Activated CD4-positive, alpha-beta T cell treated with anti-CD3 and anti-CD28 coated beads for 36 hours (primary cell): ENCODE measurements around the gene TAF4B. TPM values are rescaled to one million over a fixed set of nuclear protein-coding genes. Genes with fewer than 3 reads are reported as not detected.
A peak's percentile ranks its signal among the peaks of the same experiment; 100 is the strongest.

ENCODE experiments used
- ATAC-seq: fragments of 200-7000 bp; cut with Tn5 transposase; one replicate; pipeline ENCODE4 v1.10.0; 2021; ENCODE audit warnings: mild to moderate bottlenecking, moderate library complexity
- CTCF ChIA-PET: fragments of 350-600 bp; sonication (Branson Sonifier 250); formaldehyde crosslinking; loops from one replicate; lab custom pipeline; 2021; ENCODE audit warnings: antibody characterized with exemption; lab: Charles Lee
- POLR2A ChIA-PET: fragments of 350-600 bp; sonication (Branson Sonifier 250); formaldehyde crosslinking; loops from one replicate; lab custom pipeline; 2021; ENCODE audit warnings: antibody characterized with exemption, inconsistent platforms; lab: Charles Lee
- DNase-seq: peaks from one replicate; pipeline ENCODE4 v3.0.0-alpha.2; 2020
- H3K27ac Mint-ChIP-seq: one replicate; pipeline ENCODE4 v1.8.0; 2021; ENCODE audit warnings: mixed read lengths
- H3K27me3 Mint-ChIP-seq: one replicate; pipeline ENCODE4 v1.8.0; 2021; ENCODE audit warnings: mixed read lengths
- H3K36me3 Mint-ChIP-seq: one replicate; pipeline ENCODE4 v1.8.0; 2021; ENCODE audit warnings: low read depth, mixed read lengths
- H3K4me1 Mint-ChIP-seq: one replicate; pipeline ENCODE4 v1.8.0; 2021; ENCODE audit warnings: mixed read lengths
- H3K4me3 Mint-ChIP-seq: one replicate; pipeline ENCODE4 v1.8.0; 2021; ENCODE audit warnings: mild to moderate bottlenecking, moderate library complexity, mixed read lengths
- H3K9me3 Mint-ChIP-seq: one replicate; pipeline ENCODE4 v1.8.0; 2021; ENCODE audit warnings: low read depth, mixed read lengths
- intact Hi-C, 2 experiments: fragments of 100-400 bp; cut with DNase I in 1 of 2; cut with micrococcal nuclease in 1 of 2; formaldehyde crosslinking; loops; one replicate each; pipeline versions ENCODE4 v1.14.2 to v1.15.1; 2022 to 2024; cut with DNase I, micrococcal nuclease
- total RNA-seq, 2 experiments: library from RNA; stranded (reverse); gene quantifications; one replicate each; pipeline ENCODE4 v1.2.3, GENCODE V29; 2021

Gene TAF4B
- total RNA-seq, 2 experiments from 2014 or later, result 18.7 to 24.0 TPM

GRCh38 chr18:26307161-26307773 is 81.0 kb downstream of the TAF4B start:
- CTCF ChIA-PET, result interaction anchor here (0.7 to 1.4 kb wide), 6 partner anchors 9 to 132 kb away, joined by 3 to 5 read pairs (median 4); no protein-coding TSS in a partner anchor
- H3K9me3 Mint-ChIP-seq, result peaks cover 2% of the 10 kb centered on the region
- H3K4me3 Mint-ChIP-seq, result no peak overlapping the region

GRCh38 chr18:26309281-26309680 is 83.0 kb downstream of the TAF4B start:
- ATAC-seq, result no peak
- Mint-ChIP-seq H3K27me3 (no peaks in the 10 kb centered on the region), H3K4me1 (no peaks in the 10 kb centered on the region), H3K9me3 (no peaks in the 10 kb centered on the region), H3K36me3 (peaks cover 9% of the 10 kb centered on the region), H3K27ac (no peak overlapping the region), H3K4me3 (no peak overlapping the region)
- CTCF ChIA-PET, result interaction anchor here (1.5 kb wide), 1 partner anchor 13 kb away, joined by 5 read pairs; no protein-coding TSS in a partner anchor
- POLR2A ChIA-PET, result interaction anchor here (0.6 kb wide), 1 partner anchor 149 kb away, joined by 9 read pairs; no protein-coding TSS in a partner anchor
- no peak for DNase-seq
- intact Hi-C loops, result no loop called here

More at GRCh38 chr18:26307161-26307773, 81.0 kb downstream of the TAF4B start:
- DNase-seq (peak; percentile 10), ATAC-seq (peak; percentile 58)
- no peaks in the 10 kb centered on the region for H3K27me3 Mint-ChIP-seq
- no peaks in the 10 kb centered on the region for H3K4me1 Mint-ChIP-seq
- intact Hi-C loops, result loop anchor here in 1 of 2 experiments (1.0 kb wide), 1 partner anchor 342 kb away; no protein-coding TSS in a partner anchor
- POLR2A ChIA-PET, result no interaction called here
- H3K27ac Mint-ChIP-seq, result no peak overlapping the region
- H3K36me3 Mint-ChIP-seq, result peaks cover 12% of the 10 kb centered on the region

- H3K9me3 Mint-ChIP-seq, result no peaks in the 10 kb centered on the region
- CTCF ChIA-PET, result no interaction called here
- peaks cover 12% of the 10 kb centered on the region for H3K36me3 Mint-ChIP-seq
- H3K27ac Mint-ChIP-seq, result no peak overlapping the region
- intact Hi-C loops, result no loop called here
- DNase-seq (no peak), ATAC-seq (no peak)
- POLR2A ChIA-PET, result no interaction called here
- H3K4me3 Mint-ChIP-seq, result no peak overlapping the region
- H3K27me3 Mint-ChIP-seq, result no peaks in the 10 kb centered on the region
- no peaks in the 10 kb centered on the region for H3K4me1 Mint-ChIP-seq
Observed at GRCh38 chr18:26312199-26312598, 86.0 kb downstream of the TAF4B start.

GRCh38 chr18:26317398-26317797 is 91.2 kb downstream of the TAF4B start:
- CTCF ChIA-PET, result no interaction called here
- intact Hi-C loops, result no loop called here
- POLR2A ChIA-PET, result no interaction called here
- ATAC-seq (no peak), DNase-seq (no peak)
- Mint-ChIP-seq H3K9me3 (no peaks in the 10 kb centered on the region), H3K27me3 (no peaks in the 10 kb centered on the region), H3K4me1 (no peaks in the 10 kb centered on the region), H3K27ac (no peak overlapping the region), H3K36me3 (peaks cover 25% of the 10 kb centered on the region), H3K4me3 (no peak overlapping the region)

GRCh38 chr18:26320686-26321085 is 94.4 kb downstream of the TAF4B start:
- Mint-ChIP-seq H3K36me3 (peaks cover 39% of the 10 kb centered on the region), H3K9me3 (no peaks in the 10 kb centered on the region), H3K27ac (no peak overlapping the region), H3K27me3 (no peaks in the 10 kb centered on the region), H3K4me1 (peaks cover 6% of the 10 kb centered on the region), H3K4me3 (no peak overlapping the region)
- DNase-seq (no peak), ATAC-seq (no peak)
- POLR2A ChIA-PET, result no interaction called here
- intact Hi-C loops, result no loop called here
- CTCF ChIA-PET, result no interaction called here

GRCh38 chr18:26322890-26323653 is 96.8 kb downstream of the TAF4B start:
- CTCF ChIA-PET, result interaction anchor here (2.0 kb wide), 1 partner anchor 14 kb away, joined by 5 read pairs; no protein-coding TSS in a partner anchor
- Mint-ChIP-seq H3K27me3 (no peaks in the 10 kb centered on the region), H3K27ac (no peak overlapping the region), H3K4me3 (no peak overlapping the region), H3K4me1 (peaks cover 6% of the 10 kb centered on the region), H3K9me3 (no peaks in the 10 kb centered on the region), H3K36me3 (peaks cover 44% of the 10 kb centered on the region)
- POLR2A ChIA-PET, result no interaction called here
- ATAC-seq, result no peak
- intact Hi-C loops, result no loop called here
- DNase-seq, result no peak

GRCh38 chr18:26325771-26326170 is 99.5 kb downstream of the TAF4B start:
- Mint-ChIP-seq H3K4me1 (peaks cover 6% of the 10 kb centered on the region), H3K36me3 (peaks cover 37% of the 10 kb centered on the region), H3K27ac (no peak overlapping the region), H3K4me3 (no peak overlapping the region), H3K9me3 (no peaks in the 10 kb centered on the region), H3K27me3 (no peaks in the 10 kb centered on the region)
- intact Hi-C loops, result no loop called here
- ATAC-seq, result no peak
- DNase-seq, result no peak
- ChIA-PET CTCF (no interaction called here), POLR2A (no interaction called here)

- ATAC-seq, result no peak
Observed at GRCh38 chr18:26327062-26327461, 100.8 kb downstream of the TAF4B start.

GRCh38 chr18:26332991-26333390 is 106.7 kb downstream of the TAF4B start:
- H3K4me1 Mint-ChIP-seq, result peaks cover 3% of the 10 kb centered on the region
- no peak overlapping the region for H3K27ac Mint-ChIP-seq
- H3K36me3 Mint-ChIP-seq, result peaks cover 7% of the 10 kb centered on the region
- no peaks in the 10 kb centered on the region for H3K27me3 Mint-ChIP-seq
- CTCF ChIA-PET, result interaction anchor here (0.6 kb wide), 1 partner anchor 51 kb away, joined by 3 read pairs; no protein-coding TSS in a partner anchor
- ATAC-seq (no peak), DNase-seq (no peak)
- POLR2A ChIA-PET, result no interaction called here
- no peak overlapping the region for H3K4me3 Mint-ChIP-seq
- no peaks in the 10 kb centered on the region for H3K9me3 Mint-ChIP-seq
- intact Hi-C loops, result loop anchor here in 1 of 2 experiments (10.0 kb wide), 1 partner anchor 408 kb away; no protein-coding TSS in a partner anchor

More at GRCh38 chr18:26327062-26327461, 100.8 kb downstream of the TAF4B start:
- intact Hi-C loops, result no loop called here
- no peak for DNase-seq
- ChIA-PET CTCF (no interaction called here), POLR2A (no interaction called here)
- Mint-ChIP-seq H3K27me3 (no peaks in the 10 kb centered on the region), H3K4me1 (peaks cover 6% of the 10 kb centered on the region), H3K9me3 (no peaks in the 10 kb centered on the region), H3K27ac (no peak overlapping the region), H3K36me3 (peaks cover 26% of the 10 kb centered on the region), H3K4me3 (no peak overlapping the region)

GRCh38 chr18:26335156-26335555 is 108.9 kb downstream of the TAF4B start:
- Mint-ChIP-seq H3K27me3 (no peaks in the 10 kb centered on the region), H3K9me3 (no peaks in the 10 kb centered on the region), H3K36me3 (peaks cover 14% of the 10 kb centered on the region), H3K4me1 (peaks cover 3% of the 10 kb centered on the region), H3K4me3 (no peak overlapping the region), H3K27ac (no peak overlapping the region)
- ATAC-seq (no peak), DNase-seq (no peak)
- POLR2A ChIA-PET, result interaction anchor here (0.5 kb wide), 1 partner anchor 72 kb away, joined by 3 read pairs; no protein-coding TSS in a partner anchor
- intact Hi-C loops, result loop anchor here in 1 of 2 experiments (10.0 kb wide), 1 partner anchor 410 kb away; no protein-coding TSS in a partner anchor
- CTCF ChIA-PET, result interaction anchor here (0.5 to 1.0 kb wide), 2 partner anchors 49 to 1804 kb away, joined by 3 read pairs; no protein-coding TSS in a partner anchor
